ENCODE measurements around the gene ENO1. TPM values are rescaled to one million over a fixed set of nuclear protein-coding genes. Genes with fewer than 3 reads are reported as not detected.

ENO1 gene
- total and polyA plus RNA-seq, 2 experiments from 2014 or later, result 910 to 1,831 TPM

DNA sequence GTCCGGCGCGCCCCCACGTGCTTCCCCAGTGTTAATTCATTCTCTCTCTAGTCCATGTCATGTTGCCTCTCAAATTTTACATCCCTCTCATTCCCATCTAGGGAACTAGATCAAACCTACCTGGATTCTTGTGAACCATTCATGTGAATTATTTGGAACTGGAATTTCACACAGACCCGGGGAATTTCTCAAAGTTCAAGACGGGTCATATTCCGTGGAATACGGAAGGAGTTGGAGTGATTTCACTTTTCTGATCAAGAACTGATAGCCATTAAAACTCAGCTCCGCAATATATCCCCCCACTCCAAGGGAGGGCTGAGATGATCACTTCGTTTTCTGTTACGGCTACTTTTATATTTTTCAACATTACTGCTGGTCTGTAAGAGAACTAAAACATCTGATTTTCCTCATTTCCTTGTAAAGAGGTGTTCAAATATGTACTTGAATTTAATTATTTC, 1.0 kb upstream of the ENO1 start:
- H3K36me3 Mint-ChIP-seq (ENCODE audit: low read depth), result peaks cover 42% of the 10 kb centered on the region
- DNase-seq (ENCODE audit: low spot score) (no peak), ATAC-seq (no peak)
- Histone ChIP-seq H3K79me2 (replicated peaks; ENCODE audit: insufficient read depth) (peaks cover 40% of the 10 kb centered on the region), H3K4me3 (peak overlapping the region; percentile 96), H3K27me3 (ENCODE audit: insufficient read depth) (no peaks in the 10 kb centered on the region), H2AFZ (peak overlapping the region; percentile 29; the same call in 1 of the 2 replicates), H4K20me1 (replicated peaks; ENCODE audit: insufficient read depth) (peaks cover 29% of the 10 kb centered on the region), H3K4me1 (ENCODE audit: insufficient read depth) (peaks cover 41% of the 10 kb centered on the region), H3K4me2 (peak overlapping the region; percentile 93), H3K36me3 (ENCODE audit: insufficient read depth) (peaks cover 19% of the 10 kb centered on the region), H3F3A (replicated peaks; ENCODE audit: low read depth) (peaks cover 22% of the 10 kb centered on the region), H3K9me2 (ENCODE audit: insufficient read depth) (no peaks in the 10 kb centered on the region), H3K27ac (ENCODE audit: low read depth) (peak overlapping the region; percentile 18; the same call in 1 of the 2 replicates)
- peaks cover 40% of the 10 kb centered on the region for H3K4me1 Mint-ChIP-seq
- peaks cover 4% of the 10 kb centered on the region for H3K9me3 Mint-ChIP-seq
- H3K27me3 Mint-ChIP-seq (ENCODE audit: insufficient read depth, low read depth, poor library complexity), result peaks cover 19% of the 10 kb centered on the region
- peak overlapping the region; percentile 95 for H3K27ac Mint-ChIP-seq
- peak overlapping the region; percentile 77 for H3K4me3 Mint-ChIP-seq
- TF ChIP-seq EZH2phosphoT487 (IDR thresholded peaks at IDR 0.05; ENCODE audit: unreplicated experiment), result no peak
- TF ChIP-seq, protein P1, sequence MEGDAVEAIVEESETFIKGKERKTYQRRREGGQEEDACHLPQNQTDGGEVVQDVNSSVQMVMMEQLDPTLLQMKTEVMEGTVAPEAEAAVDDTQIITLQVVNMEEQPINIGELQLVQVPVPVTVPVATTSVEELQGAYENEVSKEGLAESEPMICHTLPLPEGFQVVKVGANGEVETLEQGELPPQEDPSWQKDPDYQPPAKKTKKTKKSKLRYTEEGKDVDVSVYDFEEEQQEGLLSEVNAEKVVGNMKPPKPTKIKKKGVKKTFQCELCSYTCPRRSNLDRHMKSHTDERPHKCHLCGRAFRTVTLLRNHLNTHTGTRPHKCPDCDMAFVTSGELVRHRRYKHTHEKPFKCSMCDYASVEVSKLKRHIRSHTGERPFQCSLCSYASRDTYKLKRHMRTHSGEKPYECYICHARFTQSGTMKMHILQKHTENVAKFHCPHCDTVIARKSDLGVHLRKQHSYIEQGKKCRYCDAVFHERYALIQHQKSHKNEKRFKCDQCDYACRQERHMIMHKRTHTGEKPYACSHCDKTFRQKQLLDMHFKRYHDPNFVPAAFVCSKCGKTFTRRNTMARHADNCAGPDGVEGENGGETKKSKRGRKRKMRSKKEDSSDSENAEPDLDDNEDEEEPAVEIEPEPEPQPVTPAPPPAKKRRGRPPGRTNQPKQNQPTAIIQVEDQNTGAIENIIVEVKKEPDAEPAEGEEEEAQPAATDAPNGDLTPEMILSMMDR (conservative IDR thresholded peaks at IDR 0.05; ENCODE audit: low read depth in 2 of 2), result peak; percentile 22 to 25; a peak in 2 of 4 replicates

DNA sequence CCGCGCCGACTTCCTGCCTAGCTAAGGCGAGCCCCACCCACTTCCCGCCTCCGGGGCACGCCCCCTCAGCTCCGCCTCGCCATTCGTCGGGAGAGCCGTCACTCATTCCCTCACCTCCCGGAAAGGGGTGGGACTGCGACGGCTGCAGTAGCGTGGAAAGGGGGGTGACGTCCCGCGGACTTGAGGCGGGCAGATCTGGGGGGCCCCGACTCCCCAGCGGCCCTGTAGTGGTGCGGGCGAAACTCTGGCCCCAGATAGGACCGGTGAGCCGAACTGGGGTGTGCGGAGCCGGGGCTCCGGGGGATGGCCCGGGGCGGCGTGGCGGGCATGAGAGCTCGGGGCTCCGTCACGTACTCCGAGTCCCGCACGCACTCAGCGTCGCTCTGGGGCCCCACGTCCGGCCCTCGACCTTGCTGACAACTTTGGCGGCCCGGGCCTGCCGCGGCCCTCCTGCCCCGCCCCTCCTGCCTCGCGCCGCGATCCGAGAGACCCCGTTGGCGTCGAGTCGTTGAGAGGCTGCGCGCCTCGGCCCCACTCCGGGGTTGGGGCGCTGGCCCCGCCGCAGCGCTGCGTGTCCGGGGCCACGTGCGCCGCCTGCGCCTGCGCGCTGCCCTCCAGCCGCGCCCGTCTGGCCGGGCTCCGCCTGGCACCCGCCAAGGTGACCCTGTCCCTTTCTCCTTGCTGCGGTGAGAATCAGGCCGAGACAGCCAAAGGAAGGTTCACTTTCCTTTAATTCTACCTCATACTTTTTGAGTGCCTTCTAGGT, 395 bp upstream of the ENO1 start:
- H3K4me2 ChIP-seq, result peak overlapping the region; percentile 93
- peak overlapping the region; percentile 96 for H3K4me3 ChIP-seq
- peaks cover 43% of the 10 kb centered on the region for H3K4me1 Mint-ChIP-seq
- peaks cover 27% of the 10 kb centered on the region for H3F3A ChIP-seq (replicated peaks; ENCODE audit: low read depth)
- peaks cover 47% of the 10 kb centered on the region for H3K4me1 ChIP-seq (ENCODE audit: insufficient read depth)
- H3K9me2 ChIP-seq (ENCODE audit: insufficient read depth), result no peaks in the 10 kb centered on the region
- peaks cover 19% of the 10 kb centered on the region for H3K27me3 Mint-ChIP-seq (ENCODE audit: insufficient read depth, low read depth, poor library complexity)
- peak overlapping the region; percentile 99 for H3K27ac Mint-ChIP-seq
- peaks cover 25% of the 10 kb centered on the region for H3K36me3 ChIP-seq (ENCODE audit: insufficient read depth)
- H3K27me3 ChIP-seq (ENCODE audit: insufficient read depth), result no peaks in the 10 kb centered on the region
- DNase-seq (ENCODE audit: low spot score) (peak; percentile 96), ATAC-seq (peak; percentile 69)
- peaks cover 47% of the 10 kb centered on the region for H3K79me2 ChIP-seq (replicated peaks; ENCODE audit: insufficient read depth)
- peaks cover 49% of the 10 kb centered on the region for H3K36me3 Mint-ChIP-seq (ENCODE audit: low read depth)
- H4K20me1 ChIP-seq (replicated peaks; ENCODE audit: insufficient read depth), result peaks cover 32% of the 10 kb centered on the region
- peaks cover 4% of the 10 kb centered on the region for H3K9me3 Mint-ChIP-seq
- peak overlapping the region; percentile 94; the same call in 1 of the 2 replicates for H3K27ac ChIP-seq (ENCODE audit: low read depth)
- peak overlapping the region; percentile 95 for H3K4me3 Mint-ChIP-seq
- H2AFZ ChIP-seq, result peak overlapping the region; percentile 84; the same call in 1 of the 2 replicates
- TF ChIP-seq, protein P2, sequence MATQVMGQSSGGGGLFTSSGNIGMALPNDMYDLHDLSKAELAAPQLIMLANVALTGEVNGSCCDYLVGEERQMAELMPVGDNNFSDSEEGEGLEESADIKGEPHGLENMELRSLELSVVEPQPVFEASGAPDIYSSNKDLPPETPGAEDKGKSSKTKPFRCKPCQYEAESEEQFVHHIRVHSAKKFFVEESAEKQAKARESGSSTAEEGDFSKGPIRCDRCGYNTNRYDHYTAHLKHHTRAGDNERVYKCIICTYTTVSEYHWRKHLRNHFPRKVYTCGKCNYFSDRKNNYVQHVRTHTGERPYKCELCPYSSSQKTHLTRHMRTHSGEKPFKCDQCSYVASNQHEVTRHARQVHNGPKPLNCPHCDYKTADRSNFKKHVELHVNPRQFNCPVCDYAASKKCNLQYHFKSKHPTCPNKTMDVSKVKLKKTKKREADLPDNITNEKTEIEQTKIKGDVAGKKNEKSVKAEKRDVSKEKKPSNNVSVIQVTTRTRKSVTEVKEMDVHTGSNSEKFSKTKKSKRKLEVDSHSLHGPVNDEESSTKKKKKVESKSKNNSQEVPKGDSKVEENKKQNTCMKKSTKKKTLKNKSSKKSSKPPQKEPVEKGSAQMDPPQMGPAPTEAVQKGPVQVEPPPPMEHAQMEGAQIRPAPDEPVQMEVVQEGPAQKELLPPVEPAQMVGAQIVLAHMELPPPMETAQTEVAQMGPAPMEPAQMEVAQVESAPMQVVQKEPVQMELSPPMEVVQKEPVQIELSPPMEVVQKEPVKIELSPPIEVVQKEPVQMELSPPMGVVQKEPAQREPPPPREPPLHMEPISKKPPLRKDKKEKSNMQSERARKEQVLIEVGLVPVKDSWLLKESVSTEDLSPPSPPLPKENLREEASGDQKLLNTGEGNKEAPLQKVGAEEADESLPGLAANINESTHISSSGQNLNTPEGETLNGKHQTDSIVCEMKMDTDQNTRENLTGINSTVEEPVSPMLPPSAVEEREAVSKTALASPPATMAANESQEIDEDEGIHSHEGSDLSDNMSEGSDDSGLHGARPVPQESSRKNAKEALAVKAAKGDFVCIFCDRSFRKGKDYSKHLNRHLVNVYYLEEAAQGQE (IDR thresholded peaks at IDR 0.05; ENCODE audit: unreplicated experiment), result no peak
- peak; percentile 65 for TF ChIP-seq POLR2AphosphoS5 (IDR thresholded peaks at IDR 0.05; ENCODE audit: low read depth)
- no peak for TF ChIP-seq NANOG (IDR thresholded peaks at IDR 0.05; ENCODE audit: borderline replicate concordance)
- TF ChIP-seq ZNF114 (CRISPR knock-in tag; IDR thresholded peaks at IDR 0.05), result no peak
- no peak for TF ChIP-seq STAT1 (IDR thresholded peaks at IDR 0.05; ENCODE audit: unreplicated experiment)
- TF ChIP-seq, protein P3, sequence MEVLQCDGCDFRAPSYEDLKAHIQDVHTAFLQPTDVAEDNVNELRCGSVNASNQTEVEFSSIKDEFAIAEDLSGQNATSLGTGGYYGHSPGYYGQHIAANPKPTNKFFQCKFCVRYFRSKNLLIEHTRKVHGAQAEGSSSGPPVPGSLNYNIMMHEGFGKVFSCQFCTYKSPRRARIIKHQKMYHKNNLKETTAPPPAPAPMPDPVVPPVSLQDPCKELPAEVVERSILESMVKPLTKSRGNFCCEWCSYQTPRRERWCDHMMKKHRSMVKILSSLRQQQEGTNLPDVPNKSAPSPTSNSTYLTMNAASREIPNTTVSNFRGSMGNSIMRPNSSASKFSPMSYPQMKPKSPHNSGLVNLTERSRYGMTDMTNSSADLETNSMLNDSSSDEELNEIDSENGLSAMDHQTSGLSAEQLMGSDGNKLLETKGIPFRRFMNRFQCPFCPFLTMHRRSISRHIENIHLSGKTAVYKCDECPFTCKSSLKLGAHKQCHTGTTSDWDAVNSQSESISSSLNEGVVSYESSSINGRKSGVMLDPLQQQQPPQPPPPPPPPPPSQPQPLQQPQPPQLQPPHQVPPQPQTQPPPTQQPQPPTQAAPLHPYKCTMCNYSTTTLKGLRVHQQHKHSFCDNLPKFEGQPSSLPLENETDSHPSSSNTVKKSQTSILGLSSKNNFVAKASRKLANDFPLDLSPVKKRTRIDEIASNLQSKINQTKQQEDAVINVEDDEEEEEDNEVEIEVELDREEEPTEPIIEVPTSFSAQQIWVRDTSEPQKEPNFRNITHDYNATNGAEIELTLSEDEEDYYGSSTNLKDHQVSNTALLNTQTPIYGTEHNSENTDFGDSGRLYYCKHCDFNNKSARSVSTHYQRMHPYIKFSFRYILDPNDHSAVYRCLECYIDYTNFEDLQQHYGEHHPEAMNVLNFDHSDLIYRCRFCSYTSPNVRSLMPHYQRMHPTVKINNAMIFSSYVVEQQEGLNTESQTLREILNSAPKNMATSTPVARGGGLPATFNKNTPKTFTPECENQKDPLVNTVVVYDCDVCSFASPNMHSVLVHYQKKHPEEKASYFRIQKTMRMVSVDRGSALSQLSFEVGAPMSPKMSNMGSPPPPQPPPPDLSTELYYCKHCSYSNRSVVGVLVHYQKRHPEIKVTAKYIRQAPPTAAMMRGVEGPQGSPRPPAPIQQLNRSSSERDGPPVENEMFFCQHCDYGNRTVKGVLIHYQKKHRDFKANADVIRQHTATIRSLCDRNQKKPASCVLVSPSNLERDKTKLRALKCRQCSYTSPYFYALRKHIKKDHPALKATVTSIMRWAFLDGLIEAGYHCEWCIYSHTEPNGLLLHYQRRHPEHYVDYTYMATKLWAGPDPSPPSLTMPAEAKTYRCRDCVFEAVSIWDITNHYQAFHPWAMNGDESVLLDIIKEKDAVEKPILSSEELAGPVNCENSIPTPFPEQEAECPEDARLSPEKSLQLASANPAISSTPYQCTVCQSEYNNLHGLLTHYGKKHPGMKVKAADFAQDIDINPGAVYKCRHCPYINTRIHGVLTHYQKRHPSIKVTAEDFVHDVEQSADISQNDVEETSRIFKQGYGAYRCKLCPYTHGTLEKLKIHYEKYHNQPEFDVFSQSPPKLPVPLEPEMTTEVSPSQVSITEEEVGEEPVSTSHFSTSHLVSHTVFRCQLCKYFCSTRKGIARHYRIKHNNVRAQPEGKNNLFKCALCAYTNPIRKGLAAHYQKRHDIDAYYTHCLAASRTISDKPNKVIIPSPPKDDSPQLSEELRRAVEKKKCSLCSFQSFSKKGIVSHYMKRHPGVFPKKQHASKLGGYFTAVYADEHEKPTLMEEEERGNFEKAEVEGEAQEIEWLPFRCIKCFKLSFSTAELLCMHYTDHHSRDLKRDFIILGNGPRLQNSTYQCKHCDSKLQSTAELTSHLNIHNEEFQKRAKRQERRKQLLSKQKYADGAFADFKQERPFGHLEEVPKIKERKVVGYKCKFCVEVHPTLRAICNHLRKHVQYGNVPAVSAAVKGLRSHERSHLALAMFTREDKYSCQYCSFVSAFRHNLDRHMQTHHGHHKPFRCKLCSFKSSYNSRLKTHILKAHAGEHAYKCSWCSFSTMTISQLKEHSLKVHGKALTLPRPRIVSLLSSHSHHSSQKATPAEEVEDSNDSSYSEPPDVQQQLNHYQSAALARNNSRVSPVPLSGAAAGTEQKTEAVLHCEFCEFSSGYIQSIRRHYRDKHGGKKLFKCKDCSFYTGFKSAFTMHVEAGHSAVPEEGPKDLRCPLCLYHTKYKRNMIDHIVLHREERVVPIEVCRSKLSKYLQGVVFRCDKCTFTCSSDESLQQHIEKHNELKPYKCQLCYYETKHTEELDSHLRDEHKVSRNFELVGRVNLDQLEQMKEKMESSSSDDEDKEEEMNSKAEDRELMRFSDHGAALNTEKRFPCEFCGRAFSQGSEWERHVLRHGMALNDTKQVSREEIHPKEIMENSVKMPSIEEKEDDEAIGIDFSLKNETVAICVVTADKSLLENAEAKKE (CRISPR knock-in tag; IDR thresholded peaks at IDR 0.05), result no peak
